Fibroblast of pulmonary artery (primary cell): ENCODE data around the gene DNMT3B.
"Not testable (repeated sequence)": the region's sequence is repeated elsewhere in the genome, so short reads cannot be mapped to it uniquely, and the experiment has no call there.

ENCODE experiments used
- DNase-seq: peaks from one replicate; pipeline ENCODE4 v3.0.0-alpha.2; 2010; ENCODE audit warnings: low read depth
- H3K4me3 ChIP-seq: replicated peaks from 2 replicates; pipeline ENCODE4 v1.5.1; 2011; ENCODE audit warnings: low read depth, mild to moderate bottlenecking, control low read depth, low read length, moderate library complexity
- TF ChIP-seq, protein P1 (sequence below): IDR thresholded peaks from 2 replicates; pipeline ENCODE4 v1.5.1; 2011; ENCODE audit warnings: mild to moderate bottlenecking, control low read depth, low read length, inconsistent platforms; ENCODE audit errors: missing control alignments

The DNMT3B gene

DNA sequence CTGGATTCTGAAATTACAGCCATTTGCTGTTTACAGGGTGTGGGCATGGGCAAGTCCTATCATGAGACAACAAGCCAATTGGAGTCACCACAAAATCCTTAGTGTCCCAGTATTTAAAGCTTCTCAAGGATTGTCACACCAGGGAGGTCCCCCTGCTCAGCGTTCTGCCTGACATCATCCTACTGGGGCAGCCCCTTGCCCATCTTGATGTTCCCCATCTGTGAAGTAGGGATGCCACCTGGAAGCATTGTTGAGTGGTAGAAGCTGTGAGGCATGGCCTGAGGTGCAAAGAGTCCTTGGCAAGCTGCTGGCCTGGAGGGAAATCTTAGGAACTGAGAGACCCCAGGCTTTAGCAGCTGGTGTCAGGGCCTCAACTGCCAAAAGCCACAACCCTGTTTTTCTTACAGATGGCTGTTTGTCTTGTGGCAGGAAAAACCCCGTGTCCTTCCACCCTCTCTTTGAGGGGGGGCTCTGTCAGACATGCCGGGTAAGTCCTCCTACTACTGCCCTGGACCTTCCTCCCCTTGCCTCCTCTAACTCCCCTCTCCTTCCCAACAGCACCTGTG, 34.3 kb downstream of the DNMT3B start:
- no peak for DNase-seq
- TF ChIP-seq, protein P1, sequence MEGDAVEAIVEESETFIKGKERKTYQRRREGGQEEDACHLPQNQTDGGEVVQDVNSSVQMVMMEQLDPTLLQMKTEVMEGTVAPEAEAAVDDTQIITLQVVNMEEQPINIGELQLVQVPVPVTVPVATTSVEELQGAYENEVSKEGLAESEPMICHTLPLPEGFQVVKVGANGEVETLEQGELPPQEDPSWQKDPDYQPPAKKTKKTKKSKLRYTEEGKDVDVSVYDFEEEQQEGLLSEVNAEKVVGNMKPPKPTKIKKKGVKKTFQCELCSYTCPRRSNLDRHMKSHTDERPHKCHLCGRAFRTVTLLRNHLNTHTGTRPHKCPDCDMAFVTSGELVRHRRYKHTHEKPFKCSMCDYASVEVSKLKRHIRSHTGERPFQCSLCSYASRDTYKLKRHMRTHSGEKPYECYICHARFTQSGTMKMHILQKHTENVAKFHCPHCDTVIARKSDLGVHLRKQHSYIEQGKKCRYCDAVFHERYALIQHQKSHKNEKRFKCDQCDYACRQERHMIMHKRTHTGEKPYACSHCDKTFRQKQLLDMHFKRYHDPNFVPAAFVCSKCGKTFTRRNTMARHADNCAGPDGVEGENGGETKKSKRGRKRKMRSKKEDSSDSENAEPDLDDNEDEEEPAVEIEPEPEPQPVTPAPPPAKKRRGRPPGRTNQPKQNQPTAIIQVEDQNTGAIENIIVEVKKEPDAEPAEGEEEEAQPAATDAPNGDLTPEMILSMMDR, result no peak
- H3K4me3 ChIP-seq, result no peak overlapping the region

DNA sequence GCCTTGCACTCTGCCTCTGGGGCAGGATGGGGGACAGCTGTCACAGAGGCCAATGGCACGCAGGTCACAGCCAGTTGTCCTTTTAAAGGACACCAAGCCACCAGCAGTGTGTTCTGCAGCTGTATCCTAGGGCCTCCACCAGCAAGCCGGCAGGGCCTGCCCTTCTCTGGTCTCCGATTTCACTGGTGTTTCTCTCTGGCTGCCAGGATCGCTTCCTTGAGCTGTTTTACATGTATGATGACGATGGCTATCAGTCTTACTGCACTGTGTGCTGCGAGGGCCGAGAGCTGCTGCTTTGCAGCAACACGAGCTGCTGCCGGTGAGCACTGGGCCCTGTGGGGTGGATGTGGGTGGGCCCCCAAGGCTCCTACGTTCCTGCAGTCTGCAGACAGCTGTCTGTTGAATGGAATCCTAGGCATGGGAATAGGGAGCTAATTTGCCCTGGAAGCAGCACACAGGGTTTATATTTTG, 34.8 kb downstream of the DNMT3B start:
- no peak for DNase-seq
- no peak overlapping the region for H3K4me3 ChIP-seq
- TF ChIP-seq, protein P1, result no peak

DNA sequence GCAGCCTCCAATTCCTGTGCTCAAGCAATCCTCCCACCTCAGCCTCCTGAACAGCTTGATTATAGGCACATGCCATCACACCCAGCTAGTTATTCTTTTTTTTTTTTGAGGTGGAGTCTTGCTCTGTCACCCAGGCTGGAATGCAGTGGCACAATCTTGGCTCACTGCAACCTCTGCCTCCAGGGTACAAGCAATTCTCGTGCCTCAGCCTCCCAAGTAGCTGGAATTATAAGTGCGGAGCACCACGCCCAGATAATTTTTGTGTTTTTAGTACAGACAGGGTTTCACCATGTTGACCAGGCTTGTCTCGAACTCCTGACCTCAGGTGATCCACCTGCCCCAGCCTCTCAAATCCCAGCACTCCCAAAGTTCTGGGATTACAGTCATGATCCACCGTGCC, 35.4 kb downstream of the DNMT3B start:
- not testable (repeated sequence) for DNase-seq, H3K4me3 ChIP-seq

DNA sequence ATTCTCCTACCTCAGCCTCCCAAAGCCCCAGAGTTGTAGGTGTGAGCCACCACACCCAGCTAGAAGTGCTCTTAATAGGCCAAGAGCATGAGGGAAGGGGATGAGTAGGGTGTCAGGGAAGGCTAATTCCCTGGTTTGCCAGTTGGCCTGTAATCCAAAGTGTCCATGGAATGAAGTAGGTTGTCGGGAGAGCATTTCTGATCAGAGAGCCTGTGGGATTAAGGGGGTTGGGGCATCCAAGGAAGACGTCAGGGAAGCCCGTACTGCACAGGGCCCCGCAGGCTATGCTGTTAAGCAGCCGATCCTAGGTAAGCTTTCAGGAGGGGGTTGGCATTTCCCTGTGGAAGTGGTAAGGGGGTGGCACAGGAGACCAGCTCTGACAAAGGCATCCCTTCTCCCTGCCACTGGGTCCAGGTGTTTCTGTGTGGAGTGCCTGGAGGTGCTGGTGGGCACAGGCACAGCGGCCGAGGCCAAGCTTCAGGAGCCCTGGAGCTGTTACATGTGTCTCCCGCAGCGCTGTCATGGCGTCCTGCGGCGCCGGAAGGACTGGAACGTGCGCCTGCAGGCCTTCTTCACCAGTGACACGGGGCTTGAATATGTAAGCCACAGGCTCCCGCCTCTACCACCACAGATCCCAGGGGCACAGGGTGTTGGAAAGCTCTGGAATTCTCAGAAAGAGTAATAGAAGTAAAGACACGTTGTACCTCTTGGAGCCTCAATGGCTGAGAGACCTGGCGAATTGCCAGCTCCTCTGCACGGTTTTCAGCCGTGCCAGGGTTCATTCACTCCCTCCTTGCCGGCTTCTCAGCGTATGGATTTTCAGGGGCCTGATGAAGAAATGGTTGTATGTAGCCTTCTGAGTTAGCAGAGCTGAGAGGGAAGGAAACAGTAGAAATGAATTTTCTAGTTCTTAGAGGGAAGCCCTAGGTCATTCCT, 36.1 kb downstream of the DNMT3B start:
- no peak for DNase-seq
- TF ChIP-seq, protein P1, result no peak
- H3K4me3 ChIP-seq, result no peak overlapping the region

DNA sequence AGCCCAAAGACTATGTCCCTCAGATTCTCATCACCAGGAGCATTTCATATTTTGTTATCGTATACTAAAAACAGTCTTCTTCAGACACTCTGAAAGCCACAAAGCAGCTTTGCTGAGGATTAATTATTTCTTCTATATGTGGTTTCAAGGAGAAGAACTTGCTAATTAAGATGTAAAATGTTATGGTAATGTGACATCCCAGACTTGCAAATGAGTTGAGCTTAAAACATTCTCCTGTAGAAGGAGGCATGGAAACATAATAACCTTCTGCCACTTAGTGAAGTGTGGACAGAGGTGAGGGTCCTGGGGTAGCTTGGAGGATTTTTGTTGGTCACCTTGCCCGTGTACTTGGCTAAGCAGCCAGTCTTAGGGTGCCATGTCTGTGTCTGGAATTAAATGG, 40.9 kb downstream of the DNMT3B start:
- DNase-seq, result no peak
- TF ChIP-seq, protein P1, result no peak
- H3K4me3 ChIP-seq, result no peak overlapping the region

DNA sequence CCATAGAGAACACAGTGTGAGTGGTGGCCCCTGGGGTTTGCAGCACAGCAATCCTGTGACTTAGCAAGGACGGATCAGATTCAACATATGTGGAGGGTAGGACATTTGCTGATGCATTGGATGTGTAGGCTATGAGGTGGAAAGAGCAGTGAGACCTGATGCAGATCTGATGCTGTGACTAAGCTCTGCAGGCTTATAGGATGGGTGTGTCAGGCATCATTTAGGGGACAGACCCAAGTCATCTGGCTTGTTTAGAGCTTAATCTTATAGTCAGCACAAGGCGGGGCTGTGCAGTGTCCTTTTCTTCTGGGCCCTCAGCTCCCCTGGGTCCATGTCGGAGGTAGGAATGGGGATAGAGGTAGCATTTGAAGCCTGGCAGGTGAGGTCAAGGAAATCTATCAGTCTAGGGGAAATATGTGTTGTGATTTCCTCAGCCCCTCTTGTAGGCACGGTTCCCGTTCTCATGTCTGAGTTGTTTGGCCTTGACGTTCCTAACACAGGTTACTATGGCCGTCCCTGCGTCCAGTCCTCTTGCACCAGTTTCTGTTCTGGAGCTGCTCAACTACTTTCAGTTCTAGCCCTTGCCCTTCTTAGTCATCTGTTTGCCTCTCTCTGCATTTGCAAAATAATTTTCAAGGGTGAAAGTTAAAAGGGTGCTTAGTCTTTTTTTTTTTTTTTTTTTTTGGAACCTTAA, 42.0 kb downstream of the DNMT3B start:
- TF ChIP-seq, protein P1, result no peak
- no peak for DNase-seq
- no peak overlapping the region for H3K4me3 ChIP-seq

DNA sequence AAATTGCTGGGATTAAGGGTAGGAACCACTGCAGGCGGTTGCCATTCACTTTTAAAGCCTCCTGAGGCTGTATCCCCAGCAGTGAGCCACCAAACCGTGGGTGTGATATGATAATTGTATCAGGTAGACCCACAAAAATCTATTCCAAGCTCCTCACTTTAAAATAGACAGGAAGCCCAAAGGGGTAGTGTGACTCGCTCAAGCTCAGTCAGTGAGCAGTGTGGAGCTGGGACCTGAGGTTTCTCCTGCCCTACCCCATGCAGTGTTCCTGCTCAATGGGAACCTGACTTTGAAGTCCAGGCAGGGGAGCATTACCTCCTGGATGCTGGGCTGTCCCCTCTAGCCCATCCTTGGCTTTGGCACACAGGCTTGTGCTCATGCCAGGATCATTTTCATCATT, 42.6 kb downstream of the DNMT3B start:
- no peak for DNase-seq
- no peak overlapping the region for H3K4me3 ChIP-seq
- TF ChIP-seq, protein P1, result no peak
